ENCODE data around the gene NR2E1. TPM values are rescaled to one million over a fixed set of nuclear protein-coding genes. Genes with fewer than 3 reads are reported as not detected.

NR2E1 gene
- total and polyA plus RNA-seq, 10 of the 15 experiments (the other 5 are each of a cell fraction or from before 2014, with no cell fraction given) = not detected

GRCh38 chr6:108203189-108204112 lies 37.6 kb downstream of the NR2E1 start (continued):
- TF ChIP-seq NKRF (conservative IDR thresholded peaks at IDR 0.05) (no peak), YY1 (IDR thresholded peaks at IDR 0.05; ENCODE audit: low read depth, low read length) (peak; percentile 87), NR2C1 (IDR thresholded peaks at IDR 0.05) (peak; percentile 64; the same call in 1 of the 2 replicates), IKZF1 (conservative IDR thresholded peaks at IDR 0.05) (peak; percentile 36; the same call in 1 of the 2 replicates)

GRCh38 chr6:108207013-108207412 lies 41.2 kb downstream of the NR2E1 start:
- Histone ChIP-seq H3K27ac (ENCODE audit: control insufficient read depth, insufficient read depth) (no peak overlapping the region), H3K4me1 (ENCODE audit: control insufficient read depth, insufficient read depth, low read length) (peaks cover 4% of the 10 kb centered on the region; the same call in 1 of the 2 replicates), H3K4me2 (ENCODE audit: control insufficient read depth, insufficient read depth) (no peak overlapping the region), H4K20me1 (ENCODE audit: control insufficient read depth, insufficient read depth) (no peaks in the 10 kb centered on the region), H3K9ac (ENCODE audit: control insufficient read depth, insufficient read depth, low read length) (no peak overlapping the region), H3K9me3 (replicated peaks; ENCODE audit: control insufficient read depth, insufficient read depth, low read length) (no peaks in the 10 kb centered on the region), H3K79me2 (ENCODE audit: control insufficient read depth, insufficient read depth, low read length) (no peaks in the 10 kb centered on the region), H3K4me3 (no peak overlapping the region), H3K27me3 (replicated peaks in 1 of 2; ENCODE audit: control insufficient read depth in 2 of 2, insufficient read depth in 2 of 2, low read length in 1 of 2) (no peaks in the 10 kb centered on the region), H3K36me3 (ENCODE audit: control insufficient read depth in 2 of 2, insufficient read depth in 2 of 2, low read length in 1 of 2) (peaks cover 0 to 19% of the 10 kb centered on the region in 2 experiments; a peak in 3 of 4 replicates), H2AFZ (ENCODE audit: control insufficient read depth, low read depth, low read length) (no peak overlapping the region)
- in situ Hi-C loops (cut with MboI) (no loop called here), intact Hi-C loops (cut with micrococcal nuclease; ENCODE audit: unreplicated experiment) (no loop called here)
- no peak for TF ChIP-seq ZNF384 (IDR thresholded peaks at IDR 0.05; ENCODE audit: borderline replicate concordance, low read depth, low read length)
- no peak for TF ChIP-seq ZBTB33 (IDR thresholded peaks at IDR 0.05)
- TF ChIP-seq CHD4 (IDR thresholded peaks at IDR 0.05) = no peak
- no peak for TF ChIP-seq HCFC1 (IDR thresholded peaks at IDR 0.05; ENCODE audit: low read length)
- no peak for TF ChIP-seq NRF1 (conservative IDR thresholded peaks at IDR 0.05; ENCODE audit: low read depth, low read length)
- TF ChIP-seq ZNF592 (IDR thresholded peaks at IDR 0.05) = no peak
- TF ChIP-seq E2F4 (IDR thresholded peaks at IDR 0.05; ENCODE audit: low read depth, low read length) = no peak
- ChIA-PET POLR2A (no interaction called here), CTCF (no interaction called here), RAD21 (ENCODE audit: unreplicated experiment) (no interaction called here), SMC1A (ENCODE audit: uncharacterized antibody, unreplicated experiment) (no interaction called here)
- BruUV-seq (replicated peaks) = no TSS peak
- DNase-seq (ENCODE audit: low read depth, low spot score) (no peak), ATAC-seq (no peak), FAIRE-seq (no peak)
- WGBS (ENCODE audit: insufficient coverage, insufficient replicate concordance, low lambda C conversion rate, missing lambda C conversion rate) = 96% methylated on average over 4 of the region's 4 CpGs

All from GM12878 (cell line).